Endothelial cell (in vitro differentiated cells): Measurements from ENCODE around the gene ZNF253. TPM values are rescaled to one million over a fixed set of nuclear protein-coding genes. Genes with fewer than 3 reads are reported as not detected.
"Not testable (repeated sequence)": the region's sequence is repeated elsewhere in the genome, so short reads cannot be mapped to it uniquely, and the experiment has no call there.

Experiments
- DNase-seq: peaks from one replicate; pipeline ENCODE4 v3.0.0; 2021; ENCODE audit warnings: low spot score
- H3K27ac Mint-ChIP-seq: one replicate; pipeline ENCODE4 v1.8.0; 2021; ENCODE audit warnings: mixed read lengths, inconsistent platforms; ENCODE audit not compliant: unreplicated experiment
- H3K27me3 Mint-ChIP-seq: one replicate; pipeline ENCODE4 v1.8.0; 2021; ENCODE audit warnings: mild to moderate bottlenecking, moderate library complexity, mixed read lengths, inconsistent platforms; ENCODE audit not compliant: unreplicated experiment
- H3K36me3 Mint-ChIP-seq: one replicate; pipeline ENCODE4 v1.8.0; 2021; ENCODE audit warnings: mild to moderate bottlenecking, low read depth, mixed read lengths, inconsistent platforms; ENCODE audit not compliant: unreplicated experiment
- H3K4me1 Mint-ChIP-seq: one replicate; pipeline ENCODE4 v1.8.0; 2021; ENCODE audit warnings: mild to moderate bottlenecking, mixed read lengths, inconsistent platforms; ENCODE audit not compliant: unreplicated experiment
- H3K4me3 Mint-ChIP-seq: one replicate; pipeline ENCODE4 v1.8.0; 2021; ENCODE audit warnings: mild to moderate bottlenecking, mixed read lengths, inconsistent platforms; ENCODE audit not compliant: unreplicated experiment
- H3K9me3 Mint-ChIP-seq: one replicate; pipeline ENCODE4 v1.8.0; 2021; ENCODE audit warnings: mixed read lengths, inconsistent platforms; ENCODE audit not compliant: unreplicated experiment
- CTCF ChIP-seq: fragments of 200-600 bp; sonication (generic); IDR thresholded peaks from one replicate; pipeline ENCODE4 v1.5.0; 2021; ENCODE audit warnings: antibody characterized with exemption; ENCODE audit not compliant: unreplicated experiment
- total RNA-seq: library from RNA; stranded (reverse); fragmentation: NEBNext Ultra II Directional; extraction: Animal tissue kit (Norgen Biotek cat#: 25700); gene quantifications from one replicate; pipeline ENCODE4 v1.2.1, GENCODE V29; 2021; ENCODE audit not compliant: unreplicated experiment

The ZNF253 gene
- total RNA-seq, 1 donor from 2014 or later, result 23.3 TPM

GRCh38 chr19:19847781-19848180 is 17.9 kb upstream of the ZNF253 start:
- no peak overlapping the region for H3K27ac Mint-ChIP-seq
- H3K4me3 Mint-ChIP-seq, result no peak overlapping the region
- DNase-seq, result no peak
- TF ChIP-seq CTCF, result no peak
- H3K4me1 Mint-ChIP-seq, result no peaks in the 10 kb centered on the region
- no peaks in the 10 kb centered on the region for H3K9me3 Mint-ChIP-seq
- peaks cover 6% of the 10 kb centered on the region for H3K36me3 Mint-ChIP-seq
- no peaks in the 10 kb centered on the region for H3K27me3 Mint-ChIP-seq

GRCh38 chr19:19849056-19849455 is 16.6 kb upstream of the ZNF253 start:
- TF ChIP-seq CTCF, result no peak
- Mint-ChIP-seq H3K36me3 (no peaks in the 10 kb centered on the region), H3K27ac (no peak overlapping the region), H3K4me1 (no peaks in the 10 kb centered on the region), H3K9me3 (no peaks in the 10 kb centered on the region), H3K4me3 (no peak overlapping the region), H3K27me3 (no peaks in the 10 kb centered on the region)
- no peak for DNase-seq

GRCh38 chr19:19851740-19852139 is 13.9 kb upstream of the ZNF253 start:
- H3K27me3 Mint-ChIP-seq, H3K36me3 Mint-ChIP-seq, H3K4me1 Mint-ChIP-seq, H3K9me3 Mint-ChIP-seq, H3K27ac Mint-ChIP-seq, H3K4me3 Mint-ChIP-seq, DNase-seq: not testable (repeated sequence)

- Mint-ChIP-seq H3K4me1 (no peaks in the 10 kb centered on the region), H3K36me3 (peaks cover 4% of the 10 kb centered on the region), H3K27me3 (peaks cover 3% of the 10 kb centered on the region), H3K9me3 (no peaks in the 10 kb centered on the region), H3K27ac (no peak overlapping the region), H3K4me3 (no peak overlapping the region)
- no peak for DNase-seq
- no peak for TF ChIP-seq CTCF
Observed at GRCh38 chr19:19858751-19859150, 6.9 kb upstream of the ZNF253 start.

- no peak for TF ChIP-seq CTCF
- Mint-ChIP-seq H3K4me1 (no peaks in the 10 kb centered on the region), H3K27me3 (peaks cover 8% of the 10 kb centered on the region), H3K27ac (no peak overlapping the region), H3K4me3 (peak overlapping the region; percentile 91), H3K36me3 (peaks cover 4% of the 10 kb centered on the region), H3K9me3 (no peaks in the 10 kb centered on the region)
- peak; percentile 33 for DNase-seq
Observed at GRCh38 chr19:19860756-19861390, 4.8 kb upstream of the ZNF253 start.
